ENCODE data around the gene PRKCI.
"Not testable (repeated sequence)": the region's sequence is repeated elsewhere in the genome, so short reads cannot be mapped to it uniquely, and the experiment has no call there.

PRKCI gene

GRCh38 chr3:170321321-170322034, 99.3 kb downstream of the PRKCI start:
- H3K27ac ChIP-seq = no peak overlapping the region
- DNase-seq (ENCODE audit: low spot score) = no peak
- ChIA-PET POLR2A (ENCODE audit: low non-redundant PET) (no interaction called here), CTCF (interaction anchor here (1.4 kb wide), 1 partner anchor 12 kb away, joined by 3 read pairs; no protein-coding TSS in a partner anchor)
- no peak for TF ChIP-seq CTCF (conservative IDR thresholded peaks at IDR 0.05; ENCODE audit: low read depth)

- DNase-seq (ENCODE audit: low spot score) = no peak
- CTCF ChIA-PET = no interaction called here
- POLR2A ChIA-PET (ENCODE audit: low non-redundant PET) = interaction anchor here (0.7 kb wide), 1 partner anchor 35 kb away, joined by 5 read pairs; the partner anchor contains the start of gene SKIL
- no peak for TF ChIP-seq CTCF (conservative IDR thresholded peaks at IDR 0.05; ENCODE audit: low read depth)
- no peak overlapping the region for H3K27ac ChIP-seq
Observed at GRCh38 chr3:170322566-170323269, 100.5 kb downstream of the PRKCI start.

GRCh38 chr3:170323331-170323730, 101.1 kb downstream of the PRKCI start:
- CTCF ChIA-PET = no interaction called here
- no peak for TF ChIP-seq CTCF (conservative IDR thresholded peaks at IDR 0.05; ENCODE audit: low read depth)
- DNase-seq (ENCODE audit: low spot score) = no peak
- no peak overlapping the region for H3K27ac ChIP-seq
- POLR2A ChIA-PET (ENCODE audit: low non-redundant PET) = interaction anchor here (0.7 kb wide), 1 partner anchor 34 kb away, joined by 5 read pairs; the partner anchor contains the start of gene SKIL

GRCh38 chr3:170324962-170325361, 102.7 kb downstream of the PRKCI start:
- CTCF ChIA-PET = interaction anchor here (1.2 kb wide), 1 partner anchor 31 kb away, joined by 3 read pairs; no protein-coding TSS in a partner anchor
- TF ChIP-seq CTCF (conservative IDR thresholded peaks at IDR 0.05; ENCODE audit: low read depth) = no peak
- POLR2A ChIA-PET (ENCODE audit: low non-redundant PET) = no interaction called here
- no peak overlapping the region for H3K27ac ChIP-seq
- no peak for DNase-seq (ENCODE audit: low spot score)

GRCh38 chr3:170327040-170327808, 105.0 kb downstream of the PRKCI start:
- CTCF ChIA-PET = interaction anchor here (0.6 to 0.8 kb wide), 2 partner anchors 521 to 830 kb away, joined by 3 read pairs; no protein-coding TSS in a partner anchor
- no peak for DNase-seq (ENCODE audit: low spot score)
- no peak for TF ChIP-seq CTCF (conservative IDR thresholded peaks at IDR 0.05; ENCODE audit: low read depth)
- POLR2A ChIA-PET (ENCODE audit: low non-redundant PET) = no interaction called here
- no peak overlapping the region for H3K27ac ChIP-seq

- H3K27ac ChIP-seq; DNase-seq (ENCODE audit: low spot score); POLR2A ChIA-PET (ENCODE audit: low non-redundant PET): not testable (repeated sequence)
- CTCF ChIA-PET = interaction anchor here (0.6 to 0.8 kb wide), 2 partner anchors 521 to 831 kb away, joined by 3 read pairs; no protein-coding TSS in a partner anchor
Observed at GRCh38 chr3:170327868-170328548, 105.8 kb downstream of the PRKCI start.

All from RWPE1 (cell line).